K562 (cell line): ENCODE data around the gene SUPT5H. TPM values are rescaled to one million over a fixed set of nuclear protein-coding genes. Genes with fewer than 3 reads are reported as not detected.

ENCODE experiments used
- ATAC-seq: fragments of 200-7000 bp; cut with Tn5 transposase; 3 replicates; pipeline ENCODE4 v1.9.1; 2020; ENCODE audit warnings: moderate library complexity
- BruUV-seq: library from RNA; stranded (reverse); fragments of 400-500 nt; replicated peaks from 2 replicates; lab custom pipeline; 2021; lab: Mats Ljungman, UMichigan
- CTCF ChIA-PET: fragments of 300-600 bp; formaldehyde crosslinking; extraction: SDS; loops from one replicate; lab custom pipeline; 2021; ENCODE audit warnings: low intra/inter-chr PET ratio; lab: Yijun Ruan, JAX
- POLR2A ChIA-PET: fragments of 300-600, 350-650 bp; sonication (Branson Sonifier 250); formaldehyde crosslinking; extraction: SDS; loops from one replicate; lab custom pipeline; 2021; ENCODE audit warnings: antibody characterized with exemption, inconsistent platforms; lab: Yijun Ruan, JAX
- DNase-seq, 4 experiments: peaks; one replicate each; pipeline versions ENCODE4 v3.0.0 to v3.0.0-alpha.2; 2011 to 2018; ENCODE audit warnings: low spot score in 3 of 4, mixed read lengths in 3 of 4; ENCODE audit errors: extremely low read depth in 1 of 4
- FAIRE-seq: peaks from 2 replicates; lab custom pipeline; 2011; peaks lifted over from hg19 to GRCh38; lab: Jason Lieb, UNC
- H2AFZ ChIP-seq: 2 replicates; pipeline ENCODE4 v1.6.0; 2011; ENCODE audit warnings: low read depth, low read length, control low read depth, inconsistent platforms
- H3K27ac ChIP-seq: fragments of 200-600 bp; 3 replicates; pipeline ENCODE4 v1.8.0; 2011; ENCODE audit warnings: low read depth, mild to moderate bottlenecking, control low read depth, inconsistent platforms, low read length, moderate library complexity, mixed read lengths; ENCODE audit errors: extremely low read depth
- H3K27me3 ChIP-seq, 2 experiments: fragments of 300-600 bp in 1 of 2; 2 replicates in 1 of 2; 3 replicates in 1 of 2; pipeline versions ENCODE4 v1.6.0 to v1.8.0; 2011; ENCODE audit warnings: inconsistent platforms in 2 of 2, low read length in 2 of 2, mild to moderate bottlenecking in 1 of 2, mixed read lengths in 1 of 2, moderate library complexity in 1 of 2; ENCODE audit not compliant: control insufficient read depth in 2 of 2, insufficient read depth in 2 of 2
- H3K36me3 ChIP-seq: fragments of 300-600 bp; 3 replicates; pipeline ENCODE4 v1.8.0; 2011; ENCODE audit warnings: mild to moderate bottlenecking, low read length, inconsistent platforms; ENCODE audit not compliant: control insufficient read depth, insufficient read depth
- H3K4me1 ChIP-seq, 2 experiments: fragments of 200-600 bp in 1 of 2; replicated peaks in 1 of 2; 2 replicates in 1 of 2; 3 replicates in 1 of 2; pipeline versions ENCODE4 v1.5.1 to v1.8.0; 2011; ENCODE audit warnings: inconsistent platforms in 2 of 2, low read length in 2 of 2, mild to moderate bottlenecking in 1 of 2, mixed read lengths in 1 of 2, moderate library complexity in 1 of 2; ENCODE audit not compliant: control insufficient read depth in 2 of 2, insufficient read depth in 2 of 2
- H3K4me2 ChIP-seq: 2 replicates; pipeline ENCODE4 v1.6.1; 2011; ENCODE audit warnings: low read length, control low read depth, inconsistent platforms, mixed read lengths; ENCODE audit not compliant: insufficient read depth
- H3K4me3 ChIP-seq: fragments of 200-600 bp; sonication (generic), shearing (Covaris generic); 2 replicates; pipeline ENCODE4 v1.5.1; 2016; ENCODE audit warnings: control low read depth, inconsistent platforms
- H3K79me2 ChIP-seq: fragments of 200-600 bp; 3 replicates; pipeline ENCODE4 v1.8.0; 2011; ENCODE audit warnings: low read length, inconsistent platforms; ENCODE audit not compliant: control insufficient read depth, insufficient read depth
- H3K9ac ChIP-seq, 2 experiments: 2 replicates each; pipeline versions ENCODE4 v1.6.0 to v1.6.1; 2011; ENCODE audit warnings: low read depth in 2 of 2, low read length in 2 of 2, control low read depth in 1 of 2, inconsistent platforms in 1 of 2, mild to moderate bottlenecking in 1 of 2, mixed read lengths in 1 of 2; ENCODE audit not compliant: insufficient read depth in 1 of 2
- H3K9me1 ChIP-seq: one replicate; pipeline ENCODE4 v1.6.0; 2011; ENCODE audit warnings: inconsistent platforms, mild to moderate bottlenecking, low read length, moderate library complexity; ENCODE audit not compliant: control insufficient read depth, insufficient read depth
- H3K9me3 ChIP-seq: replicated peaks from 2 replicates; pipeline ENCODE4 v1.5.1; 2011; ENCODE audit warnings: low read depth, low read length, inconsistent platforms; ENCODE audit not compliant: control insufficient read depth, insufficient read depth
- H4K20me1 ChIP-seq: replicated peaks from 2 replicates; pipeline ENCODE4 v1.6.1; 2011; ENCODE audit warnings: low read length, inconsistent platforms, mixed read lengths; ENCODE audit not compliant: control insufficient read depth, insufficient read depth
- NR1H2 ChIP-seq: sonication (generic); formaldehyde crosslinking; IDR thresholded peaks from 2 replicates; pipeline ENCODE4 v1.4.0; 2020; ENCODE audit warnings: mild to moderate bottlenecking, missing genetic modification reagents
- POLR2G ChIP-seq: fragments of 200-400 bp; formaldehyde crosslinking; IDR thresholded peaks from 2 replicates; pipeline ENCODE4 v1.6.1; 2017; ENCODE audit warnings: low read depth, mild to moderate bottlenecking, antibody characterized with exemption, low read length, moderate library complexity
- RBFOX2 ChIP-seq: fragments of 200-400 bp; formaldehyde crosslinking; IDR thresholded peaks from 2 replicates; pipeline ENCODE4 v1.6.1; 2017; ENCODE audit warnings: low read depth, mild to moderate bottlenecking, low read length, moderate library complexity
- ZBTB40 ChIP-seq, 2 experiments: fragments of 450-650 bp in 1 of 2; sonication (generic) in 1 of 2; formaldehyde crosslinking in 1 of 2; IDR thresholded peaks; 2 replicates each; pipeline versions ENCODE4 v1.7.1 to v1.9.0; 2016 to 2022; ENCODE audit warnings: inconsistent platforms in 1 of 2, mild to moderate bottlenecking in 1 of 2, missing genetic modification reagents in 1 of 2
- WGBS: fragments of 100-300 bp; shearing (Covaris generic); methylation state at CpG from one replicate; pipeline ENCODE4 v1.1.6; 2016; ENCODE audit warnings: low coverage, mixed read lengths; ENCODE audit not compliant: insufficient coverage; ENCODE audit errors: missing lambda C conversion rate; 5-methylcytosine and 5-hydroxymethylcytosine counted together
- in situ Hi-C: fragments of 300-500 bp; cut with MboI; formaldehyde crosslinking; loops from 4 replicates; pipeline ENCODE4 v1.15.0; 2018; ENCODE audit warnings: inconsistent platforms, mixed read lengths
- intact Hi-C: fragments of 100-400 bp; cut with micrococcal nuclease; formaldehyde crosslinking; loops from 2 replicates; pipeline ENCODE4 v1.14.2; 2022
- polyA plus RNA-seq, 8 experiments: library from polyadenylated mRNA; depleted of rRNA in 4 of 8; stranded (reverse) in 5 of 8; unstranded in 3 of 8; fragments of >200 nt; fragmentation: Nextera tagmentation in 2 of 8; fragmentation: Illumina TruSeq in 1 of 8; extraction: Ambion mirVana in 2 of 8; extraction: Trizol in 1 of 8; gene quantifications; 2 replicates each; pipeline versions ENCODE4 v1.2.1 to v1.2.3, GENCODE V29; 2011 to 2014; ENCODE audit warnings: inconsistent platforms in 1 of 8, missing spikeins in 1 of 8
- total RNA-seq, 7 experiments: library from RNA; depleted of rRNA in 6 of 7; stranded (reverse); fragments of >200 nt in 6 of 7; fragmentation: Illumina TruSeq in 2 of 7; extraction: Trizol in 2 of 7; gene quantifications; 2 replicates each; pipeline versions ENCODE4 v1.2.1 to v1.2.3, GENCODE V29; 2011 to 2021; ENCODE audit warnings: low replicate concordance in 1 of 7

The SUPT5H gene
- total and polyA plus RNA-seq, 9 of the 15 experiments (the other 6 are each of a cell fraction or from before 2014, with no cell fraction given): 13.3 to 85.9 (median 35.9) TPM

DNA sequence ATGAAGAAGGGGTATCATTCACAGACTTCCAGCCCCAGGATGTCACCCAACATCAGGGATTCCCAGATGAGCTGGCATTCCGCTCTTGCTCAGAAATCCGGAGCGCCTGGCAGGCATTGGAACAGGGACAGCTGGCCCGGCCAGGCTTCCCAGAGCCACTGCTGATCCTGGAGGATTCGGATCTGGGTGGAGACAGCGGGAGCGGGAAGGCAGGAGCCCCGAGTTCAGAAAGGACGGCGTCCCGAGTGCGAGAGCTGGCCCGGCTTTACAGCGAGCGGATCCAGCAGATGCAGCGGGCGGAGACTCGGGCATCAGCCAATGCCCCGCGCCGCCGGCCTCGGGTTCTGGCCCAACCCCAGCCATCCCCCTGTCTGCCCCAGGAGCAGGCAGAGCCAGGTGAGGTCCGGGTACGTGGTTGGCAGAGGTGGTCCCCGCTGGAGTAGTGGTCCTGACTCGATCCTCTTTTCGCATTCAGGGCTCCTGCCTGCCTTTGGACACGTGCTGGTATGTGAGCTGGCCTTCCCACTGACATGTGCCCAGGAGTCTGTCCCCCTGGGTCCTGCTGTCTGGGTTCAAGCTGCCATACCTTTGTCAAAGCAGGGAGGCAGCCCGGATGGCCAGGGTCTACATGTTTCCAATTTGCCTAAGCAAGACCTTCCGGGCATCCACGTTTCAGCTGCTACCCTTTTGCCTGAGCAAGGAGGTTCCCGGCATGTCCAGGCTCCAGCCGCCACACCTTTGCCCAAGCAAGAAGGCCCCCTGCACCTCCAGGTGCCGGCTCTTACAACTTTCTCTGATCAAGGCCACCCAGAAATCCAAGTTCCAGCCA lies 21.9 kb upstream of the SUPT5H start:
- Histone ChIP-seq H3K9ac (peak overlapping the region in 1 of 2 experiments; percentile 50; a peak in 2 of 4 replicates), H3K36me3 (peaks cover 25% of the 10 kb centered on the region; the same call in 2 of the 3 replicates), H3K4me1 (peaks cover 0 to 11% of the 10 kb centered on the region in 2 experiments; a peak in 1 of 5 replicates), H2AFZ (no peak overlapping the region), H3K27ac (no peak overlapping the region), H4K20me1 (no peaks in the 10 kb centered on the region), H3K9me1 (no peaks in the 10 kb centered on the region), H3K27me3 (no peaks in the 10 kb centered on the region), H3K79me2 (no peaks in the 10 kb centered on the region), H3K4me2 (no peak overlapping the region)
- no peak for ATAC-seq
- no TSS peak for BruUV-seq
- in situ Hi-C loops (no loop called here), intact Hi-C loops (no loop called here)
- FAIRE-seq: no peak
- no peak for DNase-seq
- CTCF ChIA-PET: no interaction called here
- WGBS: 82% methylated on average over 28 of the region's 35 CpGs
- TF ChIP-seq ZBTB40 (IDR thresholded peaks at IDR 0.05): no peak
- no peak for TF ChIP-seq ZBTB40 (CRISPR knock-in tag; IDR thresholded peaks at IDR 0.05)
- peak; percentile 42; the same call in 1 of the 2 replicates for TF ChIP-seq POLR2G
- TF ChIP-seq RBFOX2: peak; percentile 26; the same call in 1 of the 2 replicates
- no peak for TF ChIP-seq NR1H2 (CRISPR knock-in tag)
- TF ChIP-seq, all 486 proteins: peak for 2
- H3K4me3 ChIP-seq: no peak overlapping the region
- POLR2A ChIA-PET: interaction anchor here (0.7 to 9.1 kb wide), 7 partner anchors 10 to 80 kb away, joined by 3 to 141 read pairs (median 4); partner anchors contain the start of genes PLEKHG2 and RPS16
- H3K9me3 ChIP-seq: no peaks in the 10 kb centered on the region
